GM23248 (cell line): Measurements from ENCODE around the gene PLIN5. TPM values are rescaled to one million over a fixed set of nuclear protein-coding genes. Genes with fewer than 3 reads are reported as not detected.

ENCODE experiments used
- DNase-seq: peaks from one replicate; pipeline ENCODE4 v3.0.0-alpha.2; 2015
- H2AFZ ChIP-seq: fragments of 200-600 bp; sonication (generic); 2 replicates; pipeline ENCODE4 v1.6.1; 2016; ENCODE audit warnings: antibody characterized with exemption
- H3F3A ChIP-seq: fragments of 200-600 bp; sonication (generic); 2 replicates; pipeline ENCODE4 v1.6.1; 2016; ENCODE audit warnings: mild to moderate bottlenecking, antibody characterized with exemption, mixed run types; ENCODE audit not compliant: insufficient read depth
- H3K27ac ChIP-seq: fragments of 200-600 bp; sonication (generic); 2 replicates; pipeline ENCODE4 v1.5.1; 2016; ENCODE audit warnings: mild to moderate bottlenecking
- H3K27me3 ChIP-seq: fragments of 200-600 bp; sonication (generic); replicated peaks from 2 replicates; pipeline ENCODE4 v1.6.1; 2016; ENCODE audit warnings: mild to moderate bottlenecking; ENCODE audit not compliant: insufficient read depth
- H3K36me3 ChIP-seq: fragments of 200-600 bp; sonication (generic); 2 replicates; pipeline ENCODE4 v1.6.1; 2016; ENCODE audit warnings: low read depth, mild to moderate bottlenecking
- H3K4me1 ChIP-seq: fragments of 200-600 bp; sonication (generic); 2 replicates; pipeline ENCODE4 v1.6.1; 2016; ENCODE audit warnings: mild to moderate bottlenecking; ENCODE audit not compliant: insufficient read depth
- H3K4me2 ChIP-seq: fragments of 200-600 bp; sonication (generic); one replicate; pipeline ENCODE4 v1.6.1; 2016; ENCODE audit warnings: mild to moderate bottlenecking; ENCODE audit not compliant: unreplicated experiment
- H3K4me3 ChIP-seq: fragments of 200-600 bp; sonication (generic); 2 replicates; pipeline ENCODE4 v1.5.1; 2016; ENCODE audit warnings: mild to moderate bottlenecking
- H3K79me2 ChIP-seq: fragments of 200-600 bp; sonication (generic); 2 replicates; pipeline ENCODE4 v1.6.1; 2016; ENCODE audit warnings: mild to moderate bottlenecking; ENCODE audit not compliant: insufficient read depth
- H3K9ac ChIP-seq: fragments of 200-600 bp; sonication (generic); 2 replicates; pipeline ENCODE4 v1.6.1; 2016; ENCODE audit warnings: mild to moderate bottlenecking
- H3K9me2 ChIP-seq: fragments of 200-600 bp; sonication (generic); 2 replicates; pipeline ENCODE4 v1.6.1; 2016; ENCODE audit warnings: mixed run types, mild to moderate bottlenecking, moderate library complexity; ENCODE audit not compliant: insufficient read depth
- H3K9me3 ChIP-seq: fragments of 200-600 bp; sonication (generic); one replicate; pipeline ENCODE4 v1.6.1; 2017; ENCODE audit warnings: low read depth
- H4K20me1 ChIP-seq: fragments of 200-600 bp; sonication (generic); 2 replicates; pipeline ENCODE4 v1.6.0; 2016; ENCODE audit not compliant: insufficient read depth
- EZH2 ChIP-seq: fragments of 200-600 bp; sonication (generic); IDR thresholded peaks from 2 replicates; pipeline ENCODE4 v1.6.1; 2018; ENCODE audit warnings: antibody characterized with exemption, mild to moderate bottlenecking; ENCODE audit not compliant: insufficient read depth, poor library complexity, severe bottlenecking
- EZH2phosphoT487 ChIP-seq: fragments of 200-600 bp; sonication (generic); IDR thresholded peaks from 2 replicates; pipeline ENCODE4 v1.6.1; 2018; ENCODE audit warnings: antibody characterized with exemption, moderate library complexity, mild to moderate bottlenecking, low read depth; ENCODE audit not compliant: insufficient read depth
- WGBS, 2 experiments: methylation state at CpG; one replicate each; pipeline ENCODE4 v1.1.6; 2015 to 2017; ENCODE audit warnings: low lambda C conversion rate in 2 of 2, low coverage in 1 of 2; ENCODE audit errors: missing lambda C conversion rate in 2 of 2; 5-methylcytosine and 5-hydroxymethylcytosine counted together
- in situ Hi-C: fragments of 300-500 bp; cut with MboI; formaldehyde crosslinking; loops from 2 replicates; pipeline ENCODE4 v1.15.0; 2020
- polyA plus RNA-seq: library from polyadenylated mRNA; unstranded; fragments of >200 nt; fragmentation: Nextera tagmentation; extraction: Ambion mirVana; gene quantifications from 2 replicates; pipeline ENCODE4 v1.2.1, GENCODE V29; 2016
- total RNA-seq: library from RNA; depleted of rRNA; stranded (reverse); fragments of >200 nt; shearing (Covaris generic); gene quantifications from 2 replicates; pipeline ENCODE4 v1.2.3, GENCODE V29; 2014

The PLIN5 gene
- total and polyA plus RNA-seq, 2 experiments from 2014 or later = not detected

- 76 to 80% methylated on average over 5 of the region's 5 CpGs for WGBS, 2 experiments
Measured at GRCh38 chr19:4515732-4516131, 19.3 kb downstream of the PLIN5 start.

GRCh38 chr19:4513248-4513647 is 21.8 kb downstream of the PLIN5 start:
- no peak for TF ChIP-seq EZH2
- no peak for TF ChIP-seq EZH2phosphoT487
- Histone ChIP-seq H3F3A (no peaks in the 10 kb centered on the region), H3K9me3 (no peaks in the 10 kb centered on the region), H2AFZ (no peak overlapping the region), H3K36me3 (no peaks in the 10 kb centered on the region), H3K4me2 (no peak overlapping the region), H3K4me1 (no peaks in the 10 kb centered on the region), H3K27me3 (no peaks in the 10 kb centered on the region), H3K79me2 (no peaks in the 10 kb centered on the region), H3K27ac (no peak overlapping the region), H3K4me3 (no peak overlapping the region), H4K20me1 (no peaks in the 10 kb centered on the region), H3K9me2 (no peaks in the 10 kb centered on the region), H3K9ac (no peak overlapping the region)
- DNase-seq = no peak
- 79 to 85% methylated on average over 16 to 17 of the region's 17 CpGs for WGBS, 2 experiments
- in situ Hi-C loops = no loop called here

More at GRCh38 chr19:4515732-4516131, 19.3 kb downstream of the PLIN5 start:
- Histone ChIP-seq H3K36me3 (no peaks in the 10 kb centered on the region), H3F3A (no peaks in the 10 kb centered on the region), H3K27me3 (no peaks in the 10 kb centered on the region), H3K9me2 (no peaks in the 10 kb centered on the region), H3K27ac (no peak overlapping the region), H3K4me3 (no peak overlapping the region), H3K9me3 (no peaks in the 10 kb centered on the region), H2AFZ (no peak overlapping the region), H3K4me1 (no peaks in the 10 kb centered on the region), H3K4me2 (no peak overlapping the region), H3K79me2 (no peaks in the 10 kb centered on the region), H3K9ac (no peak overlapping the region), H4K20me1 (no peaks in the 10 kb centered on the region)
- in situ Hi-C loops = no loop called here
- DNase-seq = no peak
- TF ChIP-seq EZH2 = no peak
- TF ChIP-seq EZH2phosphoT487 = no peak

- H3K4me1 ChIP-seq = no peaks in the 10 kb centered on the region
- H3K79me2 ChIP-seq = no peaks in the 10 kb centered on the region
- H3F3A ChIP-seq = no peaks in the 10 kb centered on the region
- H3K4me3 ChIP-seq = no peak overlapping the region
- H3K9me2 ChIP-seq = no peaks in the 10 kb centered on the region
- WGBS, 2 experiments = 82 to 84% methylated on average over 17 of the region's 17 CpGs
- H3K27ac ChIP-seq = no peak overlapping the region
- no peaks in the 10 kb centered on the region for H4K20me1 ChIP-seq
- H3K27me3 ChIP-seq = no peaks in the 10 kb centered on the region
- no peak overlapping the region for H3K9ac ChIP-seq
- DNase-seq = no peak
- in situ Hi-C loops = no loop called here
- TF ChIP-seq EZH2phosphoT487 (no peak), EZH2 (no peak)
- H3K36me3 ChIP-seq = no peaks in the 10 kb centered on the region
- no peak overlapping the region for H3K4me2 ChIP-seq
- no peaks in the 10 kb centered on the region for H3K9me3 ChIP-seq
- H2AFZ ChIP-seq = no peak overlapping the region
Measured at GRCh38 chr19:4512070-4512469, 23.0 kb downstream of the PLIN5 start.

GRCh38 chr19:4511300-4512054 is 23.5 kb downstream of the PLIN5 start:
- H3F3A ChIP-seq = no peaks in the 10 kb centered on the region
- no peak overlapping the region for H3K9ac ChIP-seq
- no peaks in the 10 kb centered on the region for H3K36me3 ChIP-seq
- H4K20me1 ChIP-seq = no peaks in the 10 kb centered on the region
- peaks cover 4% of the 10 kb centered on the region; the same call in 1 of the 2 replicates for H3K4me1 ChIP-seq
- no peak overlapping the region for H3K27ac ChIP-seq
- H3K4me2 ChIP-seq = no peak overlapping the region
- in situ Hi-C loops = no loop called here
- H3K9me3 ChIP-seq = no peaks in the 10 kb centered on the region
- 76 to 80% methylated on average over 27 of the region's 27 CpGs for WGBS, 2 experiments
- TF ChIP-seq EZH2 (no peak), EZH2phosphoT487 (no peak)
- H2AFZ ChIP-seq = no peak overlapping the region
- no peak for DNase-seq
- H3K79me2 ChIP-seq = no peaks in the 10 kb centered on the region
- H3K9me2 ChIP-seq = no peaks in the 10 kb centered on the region
- H3K4me3 ChIP-seq = no peak overlapping the region
- H3K27me3 ChIP-seq = no peaks in the 10 kb centered on the region
